HepG2 (cell line): Measurements from ENCODE around the gene TBL2. TPM values are rescaled to one million over a fixed set of nuclear protein-coding genes. Genes with fewer than 3 reads are reported as not detected.

Experiments used
- NCOA1 ChIP-seq: sonication (generic); formaldehyde crosslinking; IDR thresholded peaks from 2 replicates; pipeline ENCODE4 v1.9.0; 2021; ENCODE audit warnings: missing genetic modification reagents
- SRSF1 ChIP-seq: fragments of 200-400 bp; formaldehyde crosslinking; optimal IDR thresholded peaks from 2 replicates; pipeline ENCODE3; 2017; ENCODE audit warnings: mild to moderate bottlenecking, low read depth, low read length, moderate library complexity
- ZNF251 ChIP-seq: sonication (generic); formaldehyde crosslinking; IDR thresholded peaks from 2 replicates; pipeline ENCODE4 v1.9.0; 2021; ENCODE audit warnings: mild to moderate bottlenecking, missing genetic modification reagents
- ZNF256 ChIP-seq: sonication (generic); formaldehyde crosslinking; conservative IDR thresholded peaks from 2 replicates; pipeline ENCODE4 v1.4.0; 2020; ENCODE audit warnings: missing genetic modification reagents
- ZNF264 ChIP-seq: sonication (generic); formaldehyde crosslinking; IDR thresholded peaks from 2 replicates; pipeline ENCODE4 v1.4.0; 2020; ENCODE audit warnings: missing genetic modification reagents
- ZNF331 ChIP-seq: sonication (generic); formaldehyde crosslinking; IDR thresholded peaks from 2 replicates; pipeline ENCODE4 v1.4.0; 2020; ENCODE audit warnings: missing genetic modification reagents
- ZNF546 ChIP-seq: sonication (generic); formaldehyde crosslinking; conservative IDR thresholded peaks from 2 replicates; pipeline ENCODE4 v1.8.1; 2023; ENCODE audit warnings: mild to moderate bottlenecking, missing genetic modification reagents
- ZNF607 ChIP-seq: sonication (generic); formaldehyde crosslinking; IDR thresholded peaks from 2 replicates; pipeline ENCODE4 v1.5.1; 2020; ENCODE audit warnings: missing genetic modification reagents, mild to moderate bottlenecking, borderline replicate concordance
- ZNF678 ChIP-seq: sonication (generic); formaldehyde crosslinking; IDR thresholded peaks from 2 replicates; pipeline ENCODE4 v1.4.0; 2020; ENCODE audit warnings: mild to moderate bottlenecking, missing genetic modification reagents
- ZNF772 ChIP-seq: sonication (generic); formaldehyde crosslinking; IDR thresholded peaks from 2 replicates; pipeline ENCODE4 v1.5.0; 2020; ENCODE audit warnings: mild to moderate bottlenecking, missing genetic modification reagents
- polyA plus RNA-seq, 8 experiments: library from polyadenylated mRNA; depleted of rRNA in 3 of 8; stranded (reverse) in 7 of 8; unstranded in 1 of 8; fragments of >200 nt; fragmentation: Illumina TruSeq in 4 of 8; extraction: Trizol in 4 of 8; gene quantifications; 2 replicates each; pipeline versions ENCODE4 v1.2.1 to v1.2.3, GENCODE V29; 2011 to 2016; ENCODE audit warnings: low read depth in 4 of 8, missing spikeins in 1 of 8, mixed read lengths in 1 of 8; ENCODE audit not compliant: insufficient read depth in 1 of 8
- total RNA-seq, 5 experiments: library from RNA; depleted of rRNA; stranded (reverse); fragments of >200 nt; fragmentation: Illumina TruSeq; extraction: Trizol; gene quantifications; 2 replicates each; pipeline ENCODE4 v1.2.3, GENCODE V29; 2016; ENCODE audit warnings: low read depth in 1 of 5
- TF ChIP-seq, protein P1 (sequence below): sonication (generic); formaldehyde crosslinking; IDR thresholded peaks from 2 replicates; pipeline ENCODE4 v1.5.0; 2020; ENCODE audit warnings: mild to moderate bottlenecking, missing genetic modification reagents
- TF ChIP-seq, protein P2 (sequence below): sonication (generic); formaldehyde crosslinking; IDR thresholded peaks from 2 replicates; pipeline ENCODE4 v1.4.0; 2020; ENCODE audit warnings: missing genetic modification reagents, mild to moderate bottlenecking, borderline replicate concordance
- TF ChIP-seq, protein P3 (sequence below): sonication (generic); formaldehyde crosslinking; IDR thresholded peaks from 2 replicates; pipeline ENCODE4 v1.5.0; 2020; ENCODE audit warnings: missing genetic modification reagents
- TF ChIP-seq, protein P4 (sequence below): IDR thresholded peaks from 2 replicates; pipeline ENCODE4 v1.6.1; 2016; ENCODE audit warnings: missing compliant biosample characterization, missing genetic modification reagents, borderline replicate concordance
- TF ChIP-seq, protein P5 (sequence below): IDR thresholded peaks from 2 replicates; pipeline ENCODE4 v1.6.1; 2016
- TF ChIP-seq, protein P6 (sequence below): sonication (generic); formaldehyde crosslinking; IDR thresholded peaks from 2 replicates; pipeline ENCODE4 v1.8.0; 2022; ENCODE audit warnings: low read depth, missing genetic modification reagents

TBL2 gene
- total and polyA plus RNA-seq, 2 of the 13 experiments (the other 11 are each of a cell fraction or from before 2014, with no cell fraction given), result 43.4 to 47.2 TPM

DNA sequence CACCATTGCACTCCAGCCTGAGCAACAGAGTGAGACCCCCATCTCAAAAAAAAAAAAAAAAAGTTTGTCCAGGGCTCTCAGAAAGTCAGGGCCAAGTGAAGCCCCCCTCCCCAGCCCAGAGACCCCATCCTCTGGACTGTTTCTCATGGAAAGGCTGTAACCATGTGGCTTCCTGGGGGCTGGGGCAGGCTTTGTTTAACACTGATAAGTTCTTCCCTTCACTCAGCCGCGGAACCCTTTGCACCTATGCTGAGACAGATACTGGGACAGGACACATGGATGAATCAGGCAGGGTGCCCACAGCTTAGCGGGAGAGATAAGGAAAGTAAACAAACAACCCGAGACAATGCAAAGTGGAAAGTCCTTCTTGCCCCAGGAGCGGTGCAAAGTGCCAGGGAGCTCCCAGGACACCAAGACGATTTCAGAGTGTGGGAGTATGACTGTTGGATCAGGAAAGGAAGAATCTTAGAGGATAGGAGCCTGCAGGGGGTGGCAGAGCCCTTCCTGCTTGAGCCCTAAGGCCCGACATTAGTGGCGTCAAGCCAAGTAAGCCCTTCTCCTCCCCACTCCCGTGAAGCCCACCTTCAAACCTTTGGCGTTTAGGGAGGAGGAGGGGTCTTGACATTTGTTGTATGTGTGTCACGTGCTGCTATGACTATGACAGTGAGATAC is 34.4 kb upstream of the TBL2 start (continued):
- TF ChIP-seq, protein P1, sequence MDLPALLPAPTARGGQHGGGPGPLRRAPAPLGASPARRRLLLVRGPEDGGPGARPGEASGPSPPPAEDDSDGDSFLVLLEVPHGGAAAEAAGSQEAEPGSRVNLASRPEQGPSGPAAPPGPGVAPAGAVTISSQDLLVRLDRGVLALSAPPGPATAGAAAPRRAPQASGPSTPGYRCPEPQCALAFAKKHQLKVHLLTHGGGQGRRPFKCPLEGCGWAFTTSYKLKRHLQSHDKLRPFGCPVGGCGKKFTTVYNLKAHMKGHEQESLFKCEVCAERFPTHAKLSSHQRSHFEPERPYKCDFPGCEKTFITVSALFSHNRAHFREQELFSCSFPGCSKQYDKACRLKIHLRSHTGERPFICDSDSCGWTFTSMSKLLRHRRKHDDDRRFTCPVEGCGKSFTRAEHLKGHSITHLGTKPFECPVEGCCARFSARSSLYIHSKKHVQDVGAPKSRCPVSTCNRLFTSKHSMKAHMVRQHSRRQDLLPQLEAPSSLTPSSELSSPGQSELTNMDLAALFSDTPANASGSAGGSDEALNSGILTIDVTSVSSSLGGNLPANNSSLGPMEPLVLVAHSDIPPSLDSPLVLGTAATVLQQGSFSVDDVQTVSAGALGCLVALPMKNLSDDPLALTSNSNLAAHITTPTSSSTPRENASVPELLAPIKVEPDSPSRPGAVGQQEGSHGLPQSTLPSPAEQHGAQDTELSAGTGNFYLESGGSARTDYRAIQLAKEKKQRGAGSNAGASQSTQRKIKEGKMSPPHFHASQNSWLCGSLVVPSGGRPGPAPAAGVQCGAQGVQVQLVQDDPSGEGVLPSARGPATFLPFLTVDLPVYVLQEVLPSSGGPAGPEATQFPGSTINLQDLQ (CRISPR knock-in tag), result peak; percentile 25; the same call in 1 of the 2 replicates
- TF ChIP-seq ZNF678 (no peak), SRSF1 (no peak), ZNF256 (CRISPR knock-in tag) (no peak), ZNF607 (0 out of 2 replicates have a peak, but pooled peaks have one; percentile 45), NCOA1 (CRISPR knock-in tag) (peak; percentile 90; the same call in 1 of the 2 replicates), ZNF772 (peak; percentile 98), ZNF264 (CRISPR knock-in tag) (peak; percentile 85), ZNF331 (peak; percentile 93), ZNF546 (no peak), ZNF251 (CRISPR knock-in tag) (no peak)
- TF ChIP-seq, protein P2, sequence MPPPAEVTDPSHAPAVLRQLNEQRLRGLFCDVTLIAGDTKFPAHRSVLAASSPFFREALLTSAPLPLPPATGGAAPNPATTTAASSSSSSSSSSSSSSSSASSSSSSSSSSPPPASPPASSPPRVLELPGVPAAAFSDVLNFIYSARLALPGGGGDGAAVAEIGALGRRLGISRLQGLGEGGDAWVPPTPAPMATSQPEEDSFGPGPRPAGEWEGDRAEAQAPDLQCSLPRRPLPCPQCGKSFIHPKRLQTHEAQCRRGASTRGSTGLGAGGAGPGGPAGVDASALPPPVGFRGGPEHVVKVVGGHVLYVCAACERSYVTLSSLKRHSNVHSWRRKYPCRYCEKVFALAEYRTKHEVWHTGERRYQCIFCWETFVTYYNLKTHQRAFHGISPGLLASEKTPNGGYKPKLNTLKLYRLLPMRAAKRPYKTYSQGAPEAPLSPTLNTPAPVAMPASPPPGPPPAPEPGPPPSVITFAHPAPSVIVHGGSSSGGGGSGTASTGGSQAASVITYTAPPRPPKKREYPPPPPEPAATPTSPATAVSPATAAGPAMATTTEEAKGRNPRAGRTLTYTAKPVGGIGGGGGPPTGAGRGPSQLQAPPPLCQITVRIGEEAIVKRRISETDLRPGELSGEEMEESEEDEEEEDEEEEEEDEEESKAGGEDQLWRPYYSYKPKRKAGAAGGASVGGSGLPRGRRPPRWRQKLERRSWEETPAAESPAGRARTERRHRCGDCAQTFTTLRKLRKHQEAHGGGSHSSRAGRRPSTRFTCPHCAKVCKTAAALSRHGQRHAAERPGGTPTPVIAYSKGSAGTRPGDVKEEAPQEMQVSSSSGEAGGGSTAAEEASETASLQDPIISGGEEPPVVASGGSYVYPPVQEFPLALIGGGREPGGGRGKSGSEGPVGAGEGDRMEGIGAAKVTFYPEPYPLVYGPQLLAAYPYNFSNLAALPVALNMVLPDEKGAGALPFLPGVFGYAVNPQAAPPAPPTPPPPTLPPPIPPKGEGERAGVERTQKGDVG (CRISPR knock-in tag), result peak; percentile 86
- TF ChIP-seq, protein P3, sequence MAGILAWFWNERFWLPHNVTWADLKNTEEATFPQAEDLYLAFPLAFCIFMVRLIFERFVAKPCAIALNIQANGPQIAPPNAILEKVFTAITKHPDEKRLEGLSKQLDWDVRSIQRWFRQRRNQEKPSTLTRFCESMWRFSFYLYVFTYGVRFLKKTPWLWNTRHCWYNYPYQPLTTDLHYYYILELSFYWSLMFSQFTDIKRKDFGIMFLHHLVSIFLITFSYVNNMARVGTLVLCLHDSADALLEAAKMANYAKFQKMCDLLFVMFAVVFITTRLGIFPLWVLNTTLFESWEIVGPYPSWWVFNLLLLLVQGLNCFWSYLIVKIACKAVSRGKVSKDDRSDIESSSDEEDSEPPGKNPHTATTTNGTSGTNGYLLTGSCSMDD (CRISPR knock-in tag), result no peak
- TF ChIP-seq, protein P4, sequence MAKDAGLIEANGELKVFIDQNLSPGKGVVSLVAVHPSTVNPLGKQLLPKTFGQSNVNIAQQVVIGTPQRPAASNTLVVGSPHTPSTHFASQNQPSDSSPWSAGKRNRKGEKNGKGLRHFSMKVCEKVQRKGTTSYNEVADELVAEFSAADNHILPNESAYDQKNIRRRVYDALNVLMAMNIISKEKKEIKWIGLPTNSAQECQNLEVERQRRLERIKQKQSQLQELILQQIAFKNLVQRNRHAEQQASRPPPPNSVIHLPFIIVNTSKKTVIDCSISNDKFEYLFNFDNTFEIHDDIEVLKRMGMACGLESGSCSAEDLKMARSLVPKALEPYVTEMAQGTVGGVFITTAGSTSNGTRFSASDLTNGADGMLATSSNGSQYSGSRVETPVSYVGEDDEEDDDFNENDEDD (CRISPR knock-in tag), result peak; percentile 60
- TF ChIP-seq, protein P5, sequence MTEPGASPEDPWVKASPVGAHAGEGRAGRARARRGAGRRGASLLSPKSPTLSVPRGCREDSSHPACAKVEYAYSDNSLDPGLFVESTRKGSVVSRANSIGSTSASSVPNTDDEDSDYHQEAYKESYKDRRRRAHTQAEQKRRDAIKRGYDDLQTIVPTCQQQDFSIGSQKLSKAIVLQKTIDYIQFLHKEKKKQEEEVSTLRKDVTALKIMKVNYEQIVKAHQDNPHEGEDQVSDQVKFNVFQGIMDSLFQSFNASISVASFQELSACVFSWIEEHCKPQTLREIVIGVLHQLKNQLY (CRISPR knock-in tag), result peak; percentile 81
- TF ChIP-seq, protein P6, sequence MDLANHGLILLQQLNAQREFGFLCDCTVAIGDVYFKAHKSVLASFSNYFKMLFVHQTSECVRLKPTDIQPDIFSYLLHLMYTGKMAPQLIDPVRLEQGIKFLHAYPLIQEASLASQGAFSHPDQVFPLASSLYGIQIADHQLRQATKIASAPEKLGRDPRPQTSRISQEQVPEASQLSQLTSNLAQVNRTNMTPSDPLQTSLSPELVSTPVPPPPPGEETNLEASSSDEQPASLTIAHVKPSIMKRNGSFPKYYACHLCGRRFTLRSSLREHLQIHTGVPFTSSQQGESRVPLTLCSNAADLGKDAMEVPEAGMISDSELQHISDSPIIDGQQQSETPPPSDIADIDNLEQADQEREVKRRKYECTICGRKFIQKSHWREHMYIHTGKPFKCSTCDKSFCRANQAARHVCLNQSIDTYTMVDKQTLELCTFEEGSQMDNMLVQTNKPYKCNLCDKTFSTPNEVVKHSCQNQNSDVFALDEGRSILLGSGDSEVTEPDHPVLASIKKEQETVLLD (CRISPR knock-in tag), result peak; percentile 74
